Body of pancreas (tissue), 4 donors: ENCODE data around the gene MROH2A. TPM values are rescaled to one million over a fixed set of nuclear protein-coding genes. Genes with fewer than 3 reads are reported as not detected.

Source experiments
- ATAC-seq: fragments of 150-250 bp; one replicate; pipeline ENCODE4 v1.9.1; 2016
- DNase-seq, 4 donors: peaks; one replicate each; pipeline ENCODE4 v3.0.0-alpha.2; 2019
- H3K27ac ChIP-seq, 4 donors: fragments of 200-600 bp; sonication (generic); 1 replicate in 3 of 4; 2 replicates in 1 of 4; pipeline versions ENCODE4 v1.5.1 to v1.6.1; 2016 to 2019; ENCODE audit warnings: mild to moderate bottlenecking in 1 of 4, mixed read lengths in 1 of 4, moderate library complexity in 1 of 4
- H3K27me3 ChIP-seq, 2 donors: fragments of 200-600 bp; sonication (generic); one replicate each; pipeline ENCODE4 v1.6.0; 2016; ENCODE audit warnings: mild to moderate bottlenecking in 1 of 2
- H3K36me3 ChIP-seq, 2 donors: fragments of 200-600 bp; sonication (generic); replicated peaks in 1 of 2; 2 replicates each; pipeline ENCODE4 v1.5.1; 2016; ENCODE audit warnings: low read depth in 2 of 2; ENCODE audit not compliant: insufficient read depth in 1 of 2
- H3K4me1 ChIP-seq: fragments of 200-600 bp; sonication (generic); one replicate; pipeline ENCODE4 v1.6.0; 2016
- H3K4me3 ChIP-seq, 2 donors: fragments of 200-600 bp; sonication (generic); 1 replicate in 1 of 2; 2 replicates in 1 of 2; pipeline ENCODE4 v1.5.1; 2016 to 2019
- H3K9me3 ChIP-seq, 3 donors: fragments of 200-600 bp; sonication (generic); 1 replicate in 2 of 3; 2 replicates in 1 of 3; pipeline ENCODE4 v1.5.1; 2016
- POLR2A ChIP-seq, 3 donors: fragments of 450-650 bp; IDR thresholded peaks; one replicate each; pipeline ENCODE4 v1.6.1; 2016; ENCODE audit warnings: antibody characterized with exemption in 3 of 3, mild to moderate bottlenecking in 2 of 3
- WGBS, 2 donors: methylation state at CpG; one replicate each; pipeline ENCODE4 v1.1.5; 2017; 5-methylcytosine and 5-hydroxymethylcytosine counted together
- intact Hi-C: fragments of 100-400 bp; cut with DNase I; formaldehyde crosslinking; loops from one replicate; pipeline ENCODE4 v1.15.1; 2023
- total RNA-seq, 2 donors: library from RNA; depleted of rRNA; stranded (reverse); fragments of >200 nt; gene quantifications; one replicate each; pipeline ENCODE4 v1.1.0, GENCODE V29; 2016
- TF ChIP-seq, protein P1 (sequence below), 7 experiments: fragments of 450-650 bp in 4 of 7; fragments of 200-600 bp in 3 of 7; sonication (generic) in 3 of 7; IDR thresholded peaks; one replicate each; pipeline ENCODE4 v1.5.1; 2016 to 2019; ENCODE audit warnings: antibody characterized with exemption in 7 of 7

Gene MROH2A
- total RNA-seq, 2 donors from 2014 or later = not detected

DNA sequence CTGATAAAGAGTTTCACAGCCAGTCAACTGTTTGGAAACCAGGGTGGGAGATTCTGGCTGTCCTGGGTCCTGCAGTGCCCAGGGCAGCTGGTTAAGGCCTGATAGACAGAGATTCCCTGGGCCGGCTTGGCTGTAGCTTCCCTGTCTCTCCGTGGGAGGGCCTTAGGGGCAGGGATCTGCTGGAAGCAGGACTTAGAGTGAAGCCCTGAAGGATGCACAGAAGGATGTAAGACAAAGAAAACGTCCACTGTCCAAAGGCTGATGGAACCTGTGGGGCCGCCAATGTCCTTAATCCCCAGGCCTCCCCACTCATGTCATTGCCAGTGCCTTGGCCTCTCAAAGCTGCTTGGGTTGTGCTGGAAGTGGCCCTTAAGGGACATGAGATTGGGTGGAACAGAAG lies 33.0 kb downstream of the MROH2A start:
- 67 to 80% methylated on average over 4 of the region's 4 CpGs for WGBS, 2 donors

DNA sequence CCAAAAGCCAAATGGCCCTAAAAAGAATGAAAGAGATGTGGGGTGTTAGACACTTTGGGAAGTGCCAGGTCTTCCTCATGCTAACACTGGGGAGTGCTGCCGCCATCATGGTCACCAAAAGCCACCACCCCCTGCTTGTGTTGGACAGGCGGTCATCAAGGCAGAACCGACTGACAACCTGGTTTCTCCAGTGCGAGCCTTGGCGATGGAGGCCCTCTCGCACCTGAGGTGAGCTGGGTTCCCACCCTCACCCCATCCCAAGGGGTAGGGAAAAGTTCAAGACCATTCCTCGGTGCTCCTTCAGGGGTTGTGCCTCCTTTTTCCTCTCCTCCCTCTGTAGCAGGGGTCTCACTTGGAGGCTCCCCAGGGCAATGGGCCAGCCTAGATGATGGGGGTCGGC lies 33.6 kb downstream of the MROH2A start:
- intact Hi-C loops = no loop called here
- ATAC-seq (no peak), DNase-seq (peak in 1 of 4 donors; percentile 4)
- Histone ChIP-seq H3K4me3 (no peak overlapping the region), H3K27ac (no peak overlapping the region), H3K9me3 (no peaks in the 10 kb centered on the region), H3K36me3 (no peaks in the 10 kb centered on the region), H3K27me3 (no peaks in the 10 kb centered on the region), H3K4me1 (no peaks in the 10 kb centered on the region)
- no peak for TF ChIP-seq POLR2A (IDR thresholded peaks at IDR 0.05)
- TF ChIP-seq, protein P1, sequence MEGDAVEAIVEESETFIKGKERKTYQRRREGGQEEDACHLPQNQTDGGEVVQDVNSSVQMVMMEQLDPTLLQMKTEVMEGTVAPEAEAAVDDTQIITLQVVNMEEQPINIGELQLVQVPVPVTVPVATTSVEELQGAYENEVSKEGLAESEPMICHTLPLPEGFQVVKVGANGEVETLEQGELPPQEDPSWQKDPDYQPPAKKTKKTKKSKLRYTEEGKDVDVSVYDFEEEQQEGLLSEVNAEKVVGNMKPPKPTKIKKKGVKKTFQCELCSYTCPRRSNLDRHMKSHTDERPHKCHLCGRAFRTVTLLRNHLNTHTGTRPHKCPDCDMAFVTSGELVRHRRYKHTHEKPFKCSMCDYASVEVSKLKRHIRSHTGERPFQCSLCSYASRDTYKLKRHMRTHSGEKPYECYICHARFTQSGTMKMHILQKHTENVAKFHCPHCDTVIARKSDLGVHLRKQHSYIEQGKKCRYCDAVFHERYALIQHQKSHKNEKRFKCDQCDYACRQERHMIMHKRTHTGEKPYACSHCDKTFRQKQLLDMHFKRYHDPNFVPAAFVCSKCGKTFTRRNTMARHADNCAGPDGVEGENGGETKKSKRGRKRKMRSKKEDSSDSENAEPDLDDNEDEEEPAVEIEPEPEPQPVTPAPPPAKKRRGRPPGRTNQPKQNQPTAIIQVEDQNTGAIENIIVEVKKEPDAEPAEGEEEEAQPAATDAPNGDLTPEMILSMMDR (IDR thresholded peaks at IDR 0.05) = no peak
- WGBS, 2 donors = 72 to 81% methylated on average over 8 of the region's 8 CpGs

More for the DNA sequence above, 33.0 kb downstream of the MROH2A start:
- intact Hi-C loops = no loop called here
- ATAC-seq (no peak), DNase-seq (peak in 1 of 4 donors; percentile 3)
- no peak for TF ChIP-seq POLR2A (IDR thresholded peaks at IDR 0.05)
- TF ChIP-seq, protein P1 (IDR thresholded peaks at IDR 0.05) = no peak
- H3K27ac ChIP-seq = no peak overlapping the region
- no peaks in the 10 kb centered on the region for H3K27me3 ChIP-seq
- no peaks in the 10 kb centered on the region for H3K9me3 ChIP-seq
- H3K4me3 ChIP-seq = no peak overlapping the region
- H3K4me1 ChIP-seq = no peaks in the 10 kb centered on the region
- no peaks in the 10 kb centered on the region for H3K36me3 ChIP-seq

DNA sequence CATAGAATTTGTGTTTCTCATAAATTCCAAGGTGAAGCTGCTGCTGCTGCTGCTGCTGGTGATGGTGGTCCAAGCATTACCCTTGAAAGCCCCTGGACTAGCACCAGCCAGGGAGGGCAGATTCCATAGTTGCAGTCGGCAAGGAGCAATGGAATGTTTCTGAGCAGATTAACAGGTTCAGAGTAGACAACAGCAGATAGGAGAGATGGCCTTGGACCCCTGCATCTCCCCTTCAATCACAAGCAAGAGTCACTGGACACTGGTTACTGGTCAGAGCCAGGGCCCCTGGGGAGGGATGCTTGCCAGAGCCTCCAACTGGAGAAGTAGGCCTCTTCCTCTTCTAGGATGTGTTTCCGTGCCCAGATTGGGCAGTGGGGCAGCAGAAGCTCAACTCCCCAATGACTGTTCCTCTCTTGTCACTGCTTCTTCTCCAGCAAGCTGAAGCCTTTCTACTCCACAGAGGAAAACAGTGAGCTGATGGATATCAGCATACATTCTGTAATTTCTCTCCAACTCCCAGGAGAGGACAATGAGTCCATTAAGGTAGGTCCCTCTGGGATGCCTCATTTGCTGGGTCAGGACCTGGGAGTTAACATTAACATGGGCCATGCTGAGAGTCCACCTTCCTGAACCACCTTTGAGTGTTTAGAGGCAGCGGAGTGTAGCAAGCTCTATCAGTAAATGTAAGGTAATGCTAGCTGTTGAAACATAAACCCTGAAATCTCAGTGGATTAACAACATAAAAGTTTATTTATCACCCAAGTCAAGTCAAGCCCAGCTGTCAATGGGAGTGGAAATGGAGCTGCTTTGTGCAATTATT lies 35.3 kb downstream of the MROH2A start:
- Histone ChIP-seq H3K36me3 (no peaks in the 10 kb centered on the region), H3K4me3 (no peak overlapping the region), H3K27ac (no peak overlapping the region), H3K9me3 (no peaks in the 10 kb centered on the region), H3K27me3 (no peaks in the 10 kb centered on the region), H3K4me1 (no peaks in the 10 kb centered on the region)
- ATAC-seq (no peak), DNase-seq (peak in 1 of 4 donors; percentile 1)
- TF ChIP-seq POLR2A (IDR thresholded peaks at IDR 0.05) = no peak
- TF ChIP-seq, protein P1 (IDR thresholded peaks at IDR 0.05) = no peak
- intact Hi-C loops = no loop called here
- WGBS, 2 donors = 64 to 73% methylated on average over 2 to 3 of the region's 3 CpGs

DNA sequence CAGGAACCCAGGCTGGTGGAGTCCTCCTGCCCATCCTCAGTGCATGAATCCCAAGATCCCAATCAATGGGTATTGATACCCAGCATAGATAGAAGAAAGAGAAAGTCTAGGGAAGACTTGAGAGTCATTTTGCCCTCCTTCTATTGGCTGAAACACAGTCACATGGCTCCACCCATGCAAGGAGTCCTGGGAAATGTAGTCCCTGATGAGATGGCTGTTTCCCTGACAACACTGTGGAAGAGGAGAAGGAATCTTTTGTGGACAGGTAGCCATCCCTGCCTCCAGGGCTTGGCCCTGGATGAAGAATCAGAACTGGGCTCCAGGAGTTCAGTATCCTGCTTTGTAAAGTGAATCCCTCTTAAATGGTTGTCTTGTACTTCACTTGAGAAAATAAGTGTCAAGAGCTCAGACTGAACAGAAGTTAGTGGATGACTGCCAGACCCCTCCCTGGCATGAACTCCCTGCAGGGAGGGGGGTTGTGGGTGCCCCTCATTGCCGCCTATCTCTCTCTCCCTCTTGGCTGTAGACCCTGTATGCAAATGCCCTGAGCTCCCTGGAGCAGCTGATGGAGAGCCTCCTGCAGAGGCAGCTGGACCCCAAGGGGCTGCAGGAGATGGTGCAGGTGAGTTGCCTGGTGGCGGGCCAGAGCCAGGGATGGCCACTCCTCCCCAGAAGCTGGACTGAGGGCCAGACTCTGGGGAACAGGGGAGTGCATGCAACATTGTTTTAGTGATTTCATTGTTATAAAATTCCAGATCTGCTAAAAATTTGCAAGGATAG lies 36.1 kb downstream of the MROH2A start:
- intact Hi-C loops = no loop called here

More for the DNA sequence above, 36.1 kb downstream of the MROH2A start:
- H3K4me1 ChIP-seq = no peaks in the 10 kb centered on the region
- H3K9me3 ChIP-seq = no peaks in the 10 kb centered on the region
- DNase-seq (peak in 2 of 4 donors; percentile 3 to 4), ATAC-seq (no peak)
- H3K27ac ChIP-seq = no peak overlapping the region
- no peak for TF ChIP-seq POLR2A (IDR thresholded peaks at IDR 0.05)
- TF ChIP-seq, protein P1 (IDR thresholded peaks at IDR 0.05) = no peak
- H3K27me3 ChIP-seq = no peaks in the 10 kb centered on the region
- H3K4me3 ChIP-seq = no peak overlapping the region
- no peaks in the 10 kb centered on the region for H3K36me3 ChIP-seq
- 57 to 67% methylated on average over 2 of the region's 2 CpGs for WGBS, 2 donors
